ENCODE results near the gene CDH23.

Gene CDH23

DNA sequence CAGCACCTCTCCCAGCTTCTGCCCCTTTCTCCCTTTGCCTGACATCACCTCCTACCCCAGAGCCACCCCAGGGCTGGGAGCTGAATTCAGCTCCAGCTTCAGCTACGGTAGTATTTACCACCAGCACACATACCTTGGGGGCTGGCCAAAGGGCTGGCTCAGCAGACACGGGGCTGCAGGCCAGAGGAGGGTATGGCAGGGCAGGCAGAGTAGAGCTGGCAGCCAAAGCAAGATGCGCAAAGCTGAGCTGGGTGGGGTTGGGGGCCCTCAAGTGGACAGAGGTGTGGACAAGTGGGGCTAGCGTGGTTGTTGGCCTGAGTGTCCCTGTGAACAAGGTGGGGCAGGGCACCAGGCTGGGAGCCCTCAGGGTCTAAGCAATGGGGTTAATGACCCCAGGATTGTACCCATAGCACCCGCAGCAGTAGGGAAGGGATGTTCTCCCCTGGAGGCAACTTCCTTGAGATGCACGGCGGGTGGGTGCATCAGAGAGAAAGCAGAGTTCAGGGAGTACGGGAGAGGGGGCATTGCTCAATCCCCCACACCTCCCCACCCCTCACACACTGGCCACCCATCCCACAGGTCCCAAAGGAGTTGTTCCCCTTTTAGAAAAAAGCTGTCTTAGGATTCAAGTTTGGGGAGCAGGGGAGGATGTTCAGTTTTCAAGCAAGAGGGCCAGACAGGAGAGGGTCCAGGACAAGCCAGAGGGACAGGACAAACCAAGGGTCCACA lies 368.6 kb downstream of the CDH23 start:
- peak overlapping the region; percentile 87 for H3K27ac ChIP-seq (ENCODE audit: poor library complexity, severe bottlenecking)
- ATAC-seq (ENCODE audit: low read depth) = no peak

DNA sequence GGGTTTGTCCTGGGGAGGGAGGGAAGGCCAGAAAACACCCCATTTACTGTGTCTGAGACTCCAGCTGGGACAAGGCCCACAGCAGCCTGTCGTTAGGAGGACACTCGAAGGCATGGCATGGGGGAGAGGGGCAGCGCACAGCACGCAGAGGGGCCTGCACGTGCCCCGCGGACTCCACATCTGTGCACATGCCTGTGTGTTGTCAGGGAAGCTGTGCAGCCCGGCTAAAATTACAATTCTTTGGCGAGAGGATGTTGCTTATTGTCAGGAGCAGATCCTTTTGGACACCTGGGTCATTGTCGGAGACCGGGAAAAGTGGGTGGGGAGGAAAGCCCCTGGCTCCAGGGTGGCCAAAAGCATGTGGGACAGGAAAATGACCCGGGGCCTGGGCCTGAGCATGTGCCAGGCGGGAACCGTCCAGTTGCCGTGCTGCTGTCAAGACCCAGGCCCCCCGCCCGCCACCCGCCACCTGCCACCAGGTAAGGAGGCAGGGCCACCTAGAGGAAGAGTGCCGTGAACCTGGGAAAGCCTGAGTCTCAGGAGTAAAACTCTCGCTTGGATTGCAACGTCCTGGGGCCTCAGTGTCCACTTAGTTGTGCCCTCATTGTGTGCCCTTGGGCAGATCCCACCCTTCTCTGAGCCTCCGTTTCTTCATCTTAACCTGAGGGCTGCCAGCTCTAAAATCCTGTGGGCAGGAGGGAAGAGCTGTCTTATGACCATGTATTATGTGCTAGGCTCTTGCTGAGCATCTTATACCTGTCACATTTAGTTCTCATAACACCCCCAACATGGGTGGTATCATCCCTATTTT lies 369.4 kb downstream of the CDH23 start:
- Histone ChIP-seq H3K4me1 (ENCODE audit: insufficient read depth, poor library complexity, severe bottlenecking) (peaks cover 40% of the 10 kb centered on the region), H3K27me3 (ENCODE audit: insufficient read depth, poor library complexity, severe bottlenecking) (no peaks in the 10 kb centered on the region), H3K9me3 (ENCODE audit: severe bottlenecking) (no peaks in the 10 kb centered on the region), H3K36me3 (ENCODE audit: low read depth) (no peaks in the 10 kb centered on the region), H3K4me3 (ENCODE audit: severe bottlenecking) (no peak overlapping the region), H3K27ac (ENCODE audit: poor library complexity, severe bottlenecking) (peak overlapping the region; percentile 87)
- TF ChIP-seq, protein P1, sequence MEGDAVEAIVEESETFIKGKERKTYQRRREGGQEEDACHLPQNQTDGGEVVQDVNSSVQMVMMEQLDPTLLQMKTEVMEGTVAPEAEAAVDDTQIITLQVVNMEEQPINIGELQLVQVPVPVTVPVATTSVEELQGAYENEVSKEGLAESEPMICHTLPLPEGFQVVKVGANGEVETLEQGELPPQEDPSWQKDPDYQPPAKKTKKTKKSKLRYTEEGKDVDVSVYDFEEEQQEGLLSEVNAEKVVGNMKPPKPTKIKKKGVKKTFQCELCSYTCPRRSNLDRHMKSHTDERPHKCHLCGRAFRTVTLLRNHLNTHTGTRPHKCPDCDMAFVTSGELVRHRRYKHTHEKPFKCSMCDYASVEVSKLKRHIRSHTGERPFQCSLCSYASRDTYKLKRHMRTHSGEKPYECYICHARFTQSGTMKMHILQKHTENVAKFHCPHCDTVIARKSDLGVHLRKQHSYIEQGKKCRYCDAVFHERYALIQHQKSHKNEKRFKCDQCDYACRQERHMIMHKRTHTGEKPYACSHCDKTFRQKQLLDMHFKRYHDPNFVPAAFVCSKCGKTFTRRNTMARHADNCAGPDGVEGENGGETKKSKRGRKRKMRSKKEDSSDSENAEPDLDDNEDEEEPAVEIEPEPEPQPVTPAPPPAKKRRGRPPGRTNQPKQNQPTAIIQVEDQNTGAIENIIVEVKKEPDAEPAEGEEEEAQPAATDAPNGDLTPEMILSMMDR (IDR thresholded peaks at IDR 0.05; ENCODE audit: poor library complexity, severe bottlenecking) = no peak
- ATAC-seq (ENCODE audit: low read depth) = no peak
- no peak for DNase-seq (ENCODE audit: low spot score)

More for the DNA sequence above, 368.6 kb downstream of the CDH23 start:
- Histone ChIP-seq H3K36me3 (ENCODE audit: low read depth) (no peaks in the 10 kb centered on the region), H3K4me1 (ENCODE audit: insufficient read depth, poor library complexity, severe bottlenecking) (peaks cover 43% of the 10 kb centered on the region), H3K4me3 (ENCODE audit: severe bottlenecking) (no peak overlapping the region), H3K9me3 (ENCODE audit: severe bottlenecking) (no peaks in the 10 kb centered on the region), H3K27me3 (ENCODE audit: insufficient read depth, poor library complexity, severe bottlenecking) (no peaks in the 10 kb centered on the region)
- DNase-seq (ENCODE audit: low spot score) = no peak
- TF ChIP-seq, protein P1 (IDR thresholded peaks at IDR 0.05; ENCODE audit: poor library complexity, severe bottlenecking) = no peak

DNA sequence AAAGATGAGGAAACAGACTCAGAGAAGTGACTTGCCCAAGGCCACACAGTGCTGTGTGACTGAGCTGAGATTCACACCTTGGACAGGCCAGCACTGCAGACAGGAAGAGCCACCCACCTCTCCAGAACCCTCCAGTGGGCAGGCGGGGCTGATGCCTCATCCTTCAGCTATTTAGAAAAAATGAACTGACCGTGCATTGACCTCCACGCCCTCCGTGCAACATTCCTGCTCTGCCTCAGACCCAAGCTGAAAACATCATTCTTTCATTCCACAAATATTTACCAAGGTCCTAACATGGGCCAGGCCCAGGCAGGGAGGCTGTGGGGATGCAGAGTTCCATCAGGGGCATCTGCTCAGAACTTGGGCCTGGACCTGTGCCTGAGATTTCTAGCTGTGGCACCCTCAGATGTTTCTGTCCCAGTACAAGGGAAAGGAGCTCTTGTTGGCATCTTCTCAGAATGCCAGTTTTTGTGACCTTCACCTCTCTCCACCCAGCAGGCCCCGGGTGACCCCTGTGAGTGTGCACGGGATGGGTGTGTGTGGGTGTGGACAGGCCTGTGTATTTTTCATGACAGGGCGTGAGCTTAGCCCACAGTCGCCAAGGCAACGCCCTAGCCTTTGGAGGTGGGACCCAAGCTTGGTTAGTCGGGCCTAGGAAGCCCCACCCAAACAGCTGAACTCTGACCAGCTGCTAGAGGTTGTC lies 370.1 kb downstream of the CDH23 start:
- DNase-seq (ENCODE audit: low spot score) = peak; percentile 93
- Histone ChIP-seq H3K4me3 (ENCODE audit: severe bottlenecking) (no peak overlapping the region), H3K27ac (ENCODE audit: poor library complexity, severe bottlenecking) (peak overlapping the region; percentile 87), H3K4me1 (ENCODE audit: insufficient read depth, poor library complexity, severe bottlenecking) (peaks cover 38% of the 10 kb centered on the region), H3K27me3 (ENCODE audit: insufficient read depth, poor library complexity, severe bottlenecking) (no peaks in the 10 kb centered on the region), H3K36me3 (ENCODE audit: low read depth) (no peaks in the 10 kb centered on the region), H3K9me3 (ENCODE audit: severe bottlenecking) (no peaks in the 10 kb centered on the region)
- TF ChIP-seq, protein P1 (IDR thresholded peaks at IDR 0.05; ENCODE audit: poor library complexity, severe bottlenecking) = no peak
- ATAC-seq (ENCODE audit: low read depth) = peak; percentile 84

DNA sequence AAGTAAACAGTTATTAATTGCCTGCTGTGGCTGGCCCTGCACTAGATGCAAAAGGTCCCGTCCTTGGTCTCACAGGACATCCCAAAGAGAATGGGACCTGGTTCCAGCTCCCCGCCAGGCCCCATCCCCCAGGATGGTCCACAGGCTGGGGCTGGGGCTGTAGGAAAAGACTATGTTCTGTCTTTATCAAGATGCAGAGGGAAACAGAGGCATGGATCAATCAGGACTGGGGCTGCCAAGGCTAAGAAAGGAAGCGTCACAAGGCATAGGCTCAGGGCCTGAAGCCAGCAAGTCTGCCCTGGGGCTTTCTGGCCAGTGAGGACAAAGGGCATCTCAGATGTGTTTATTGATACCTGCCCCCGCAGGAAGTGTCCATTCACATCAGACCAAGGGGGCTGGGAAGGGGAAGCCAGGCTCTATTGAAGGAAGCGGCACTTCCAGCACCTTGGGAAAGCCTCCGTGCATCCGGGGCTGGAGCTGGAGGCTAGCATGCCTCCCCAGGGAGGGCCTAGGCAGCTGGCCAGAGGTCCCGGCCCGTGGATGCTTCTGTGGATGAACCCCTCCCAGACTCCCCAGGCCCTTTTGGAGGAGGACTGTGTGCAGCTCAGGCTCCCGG lies 370.8 kb downstream of the CDH23 start:
- no peak for ATAC-seq (ENCODE audit: low read depth)
- Histone ChIP-seq H3K9me3 (ENCODE audit: severe bottlenecking) (no peaks in the 10 kb centered on the region), H3K27ac (ENCODE audit: poor library complexity, severe bottlenecking) (peak overlapping the region; percentile 87), H3K4me3 (ENCODE audit: severe bottlenecking) (no peak overlapping the region), H3K36me3 (ENCODE audit: low read depth) (no peaks in the 10 kb centered on the region), H3K4me1 (ENCODE audit: insufficient read depth, poor library complexity, severe bottlenecking) (peaks cover 42% of the 10 kb centered on the region), H3K27me3 (ENCODE audit: insufficient read depth, poor library complexity, severe bottlenecking) (no peaks in the 10 kb centered on the region)
- TF ChIP-seq, protein P1 (IDR thresholded peaks at IDR 0.05; ENCODE audit: poor library complexity, severe bottlenecking) = no peak
- DNase-seq (ENCODE audit: low spot score) = no peak
